SW 1271 (cell line): Measurements from ENCODE around the gene FSD1.
"Not testable (repeated sequence)": the region's sequence is repeated elsewhere in the genome, so short reads cannot be mapped to it uniquely, and the experiment has no call there.

Experiments used
- DNase-seq, 2 experiments: peaks; one replicate each; lab custom pipeline; 2025; lab: John Stamatoyannopoulos, UW

The FSD1 gene

GRCh38 chr19:4284974-4285373 lies 19.4 kb upstream of the FSD1 start:
- no peak for DNase-seq

DNA sequence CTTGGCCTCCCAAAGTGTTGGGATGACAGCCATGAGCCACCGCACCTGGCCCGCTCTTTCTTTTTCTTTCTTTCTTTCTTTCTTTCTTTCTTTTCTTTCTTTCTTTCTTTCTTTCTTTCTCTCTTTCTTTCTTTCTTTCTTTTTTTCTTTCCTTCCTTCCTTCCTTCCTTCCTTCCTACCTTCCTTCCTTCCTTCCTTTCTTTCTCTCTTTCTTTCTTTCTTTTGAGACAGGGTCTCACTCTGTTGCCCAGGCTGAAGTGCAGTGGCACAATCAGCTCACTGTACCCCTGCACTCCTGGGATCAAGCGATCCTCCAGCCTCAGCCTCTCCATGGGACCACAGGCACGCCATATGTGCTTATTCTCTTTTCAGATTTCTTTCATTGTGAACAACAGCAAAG lies 18.3 kb upstream of the FSD1 start:
- not testable (repeated sequence) for DNase-seq

- DNase-seq: no peak
Measured at GRCh38 chr19:4288091-4288777, 16.2 kb upstream of the FSD1 start.

DNA sequence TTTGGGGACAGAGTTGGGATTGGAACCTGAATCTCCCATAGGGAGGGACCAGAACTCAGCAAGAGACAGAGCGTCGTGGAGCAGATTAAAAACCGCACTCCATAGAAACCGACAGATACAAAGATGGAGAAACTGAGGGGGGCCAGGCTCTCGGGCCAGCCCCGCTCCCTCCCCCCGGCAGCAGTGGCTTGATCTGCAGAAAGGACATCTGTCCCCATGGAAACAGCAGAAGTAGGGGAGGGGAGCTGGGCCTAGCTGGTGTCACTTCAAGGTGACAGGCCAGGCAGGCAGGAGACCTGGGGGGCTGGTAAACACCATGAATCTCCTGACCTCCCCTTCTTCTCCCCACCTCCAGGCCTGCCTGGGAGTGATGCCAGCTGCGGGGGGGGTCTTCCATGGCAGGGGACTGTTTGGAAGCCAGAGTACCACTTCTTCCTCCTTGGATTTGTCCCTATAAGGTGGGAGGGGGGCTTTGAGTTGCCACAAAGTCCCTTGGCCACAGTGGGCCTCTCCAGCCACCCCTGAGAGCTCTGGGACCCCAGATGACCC lies 13.1 kb upstream of the FSD1 start:
- DNase-seq: no peak

DNA sequence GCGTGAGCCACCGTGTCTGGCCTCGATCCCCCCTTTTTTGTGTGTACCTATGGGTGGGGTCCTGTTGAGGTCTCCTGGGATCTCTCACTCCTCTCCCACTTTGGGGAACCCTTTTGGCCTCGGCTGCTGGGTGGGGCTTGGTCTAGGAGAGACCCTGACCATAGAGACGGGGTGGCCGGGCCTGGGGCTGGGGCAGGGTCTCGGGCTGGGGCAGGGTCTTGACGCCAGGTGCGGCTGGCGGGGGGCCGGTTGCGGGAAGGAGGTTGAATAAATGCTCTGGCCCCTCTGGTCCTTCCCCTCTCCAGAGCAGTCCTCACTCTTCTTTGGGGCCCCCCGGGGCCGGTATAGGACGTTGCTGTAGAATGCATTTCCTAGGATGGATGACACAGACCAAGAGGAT lies 11.9 kb upstream of the FSD1 start:
- no peak for DNase-seq

GRCh38 chr19:4294389-4294788 lies 10.0 kb upstream of the FSD1 start:
- no peak for DNase-seq

- no peak for DNase-seq
Measured at GRCh38 chr19:4295972-4296771, 8.2 kb upstream of the FSD1 start.

DNA sequence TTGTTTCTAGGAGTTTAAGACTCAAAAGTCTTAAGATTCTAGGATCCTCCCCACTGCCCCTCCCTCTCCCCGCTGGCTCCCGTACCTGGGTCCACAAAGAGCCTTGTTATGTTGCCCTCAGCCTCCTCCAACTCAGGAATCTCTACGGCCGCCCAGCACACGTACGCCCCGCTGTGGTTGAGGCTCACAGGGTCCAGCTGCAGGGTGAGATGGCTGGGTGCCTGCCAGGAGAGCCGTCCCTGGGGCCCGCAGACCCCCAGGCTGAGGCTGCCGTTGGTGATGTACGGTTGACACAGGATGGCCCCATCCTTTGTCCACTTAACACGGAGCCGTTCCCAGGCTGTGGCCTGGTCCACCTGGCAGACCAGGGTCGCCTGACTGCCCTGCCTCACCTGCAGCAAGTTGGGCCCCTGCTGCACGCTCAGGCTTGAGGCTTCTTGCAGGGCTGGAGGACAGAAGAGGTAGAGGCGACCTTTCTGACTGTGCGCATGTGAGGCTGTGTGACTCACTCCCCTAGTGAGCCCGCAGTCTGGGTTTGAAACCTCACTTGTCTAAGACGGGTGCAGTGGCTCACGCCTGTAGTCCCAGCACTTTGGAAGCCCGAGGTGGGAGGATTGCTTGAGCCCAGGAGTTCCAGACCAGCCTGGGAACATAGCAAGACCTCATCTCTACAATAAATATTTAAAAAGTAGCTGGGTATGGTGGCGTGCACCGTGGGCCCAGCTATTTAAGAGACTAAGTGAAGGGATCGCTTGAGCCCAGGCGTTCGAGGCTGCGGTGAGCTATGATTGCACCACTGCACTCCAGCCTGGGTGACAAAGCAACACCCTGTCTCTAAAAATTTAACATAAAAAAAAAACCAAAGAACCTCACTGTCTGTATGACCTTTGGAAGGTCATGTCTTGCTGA lies 6.2 kb upstream of the FSD1 start:
- no peak for DNase-seq

DNA sequence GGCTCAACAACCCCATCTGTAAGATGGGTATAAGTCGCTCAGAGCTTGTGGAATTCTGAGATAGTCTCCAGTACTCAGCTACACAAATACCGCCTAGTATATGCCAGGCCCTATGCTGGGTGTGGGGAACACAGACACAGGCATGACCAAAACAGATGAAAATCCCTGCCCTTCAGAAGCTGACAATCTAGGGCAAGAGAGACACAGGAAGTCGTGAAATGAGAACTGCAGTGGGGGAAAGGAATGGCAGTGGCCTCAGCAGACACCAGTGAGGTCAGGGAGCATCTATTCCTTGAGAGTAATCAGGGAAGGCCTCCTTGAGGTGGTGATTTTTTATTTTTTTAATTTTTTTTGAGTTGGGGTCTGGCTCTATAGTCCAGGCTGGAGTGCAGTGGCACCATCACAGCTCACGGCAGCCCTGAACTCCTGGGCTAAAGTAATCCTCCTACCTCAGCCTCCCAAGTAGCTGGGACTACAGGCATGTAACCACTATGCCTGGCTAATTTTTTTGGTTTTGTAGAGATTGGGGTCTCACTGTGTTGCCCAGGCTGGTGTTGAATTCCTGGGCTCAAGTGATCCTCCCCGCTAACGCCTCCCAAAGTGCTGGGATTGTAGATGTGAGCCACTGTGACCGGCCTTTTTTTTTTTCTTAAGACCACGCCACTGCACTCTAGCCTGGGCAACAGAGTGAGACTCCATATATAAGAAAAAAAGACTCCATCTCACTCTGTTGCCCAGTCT lies 5.4 kb upstream of the FSD1 start:
- DNase-seq: no peak

- DNase-seq: no peak
Measured at GRCh38 chr19:4300589-4300988, 3.8 kb upstream of the FSD1 start.

DNA sequence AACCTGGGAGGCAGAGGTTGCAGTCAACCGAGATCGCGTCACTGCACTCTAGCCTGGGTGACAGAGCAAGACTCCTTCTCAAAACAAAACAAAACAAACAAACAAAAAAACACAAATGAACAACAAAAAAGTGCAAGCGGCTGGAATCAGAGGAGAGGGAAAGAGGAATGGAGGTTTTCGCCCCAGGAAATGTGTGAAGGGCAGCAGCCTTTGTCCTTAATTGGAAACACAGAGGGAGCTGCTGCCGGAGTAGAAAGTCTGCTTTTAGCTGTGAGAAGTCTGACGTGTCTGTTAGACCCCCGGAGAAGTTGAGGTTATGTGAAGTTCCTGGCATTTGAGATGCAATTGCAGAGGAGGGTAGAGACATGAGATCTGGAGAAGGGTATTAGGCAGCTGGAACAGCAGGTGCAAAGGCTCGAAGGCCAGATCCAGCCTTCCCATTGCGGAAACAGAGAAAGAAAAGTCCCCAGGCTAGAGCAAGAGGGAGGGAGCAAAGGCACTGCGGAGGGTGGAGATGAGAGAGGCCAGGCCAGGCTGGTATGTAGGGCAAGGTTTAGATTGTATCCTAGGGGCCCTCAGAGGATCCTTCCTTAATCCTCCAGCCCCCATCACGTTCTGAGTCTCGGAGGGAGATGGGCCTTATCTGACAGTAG lies 2.7 kb upstream of the FSD1 start:
- no peak for DNase-seq

DNA sequence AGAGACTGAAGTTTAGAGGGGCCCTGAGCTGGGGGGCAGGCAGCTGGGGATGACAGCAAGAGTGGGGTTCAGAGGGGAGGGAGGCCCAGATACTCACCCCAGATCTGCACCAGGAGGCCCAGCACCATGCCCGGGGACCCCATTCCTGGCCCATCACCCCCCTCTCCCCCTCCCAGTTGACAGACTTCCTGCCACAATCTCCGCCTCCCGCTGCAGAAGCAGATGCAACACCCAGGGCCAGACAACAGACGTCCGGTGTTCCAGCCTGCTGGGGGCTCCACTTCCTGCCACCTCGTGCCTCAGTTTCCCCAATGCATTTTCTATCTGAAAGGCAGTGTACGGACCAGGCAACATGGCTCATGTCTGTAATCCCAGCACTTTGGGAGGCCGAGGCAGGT lies 2.2 kb upstream of the FSD1 start, which contains the start of gene TMIGD2:
TMIGD2 (minus strand) TSS at position 147 of the 398 bp plus-strand sequence; CDS start at position 143, 4 bp downstream.
- no peak for DNase-seq

- no peak for DNase-seq
Measured at GRCh38 chr19:4303819-4304537, 420 bp upstream of the FSD1 start.

DNA sequence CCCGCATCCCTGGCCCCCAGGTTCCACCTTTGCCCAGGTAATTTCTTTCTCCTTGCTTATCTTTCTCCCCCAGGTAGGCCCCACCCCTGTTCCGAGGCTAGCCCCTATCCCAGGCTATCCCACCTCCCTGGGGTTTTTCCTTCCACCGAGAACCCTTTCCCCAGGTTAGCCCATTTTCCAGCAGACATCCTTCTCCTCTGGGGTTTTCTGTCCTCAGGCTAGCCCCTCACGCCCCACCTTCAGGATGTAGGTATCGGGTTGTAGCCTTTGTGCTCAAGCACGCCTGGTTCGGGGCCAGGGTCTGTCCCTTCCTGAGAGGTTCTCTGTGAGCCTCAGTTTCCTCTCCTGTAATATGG lies 837 bp downstream of the FSD1 start:
- DNase-seq: no peak

DNA sequence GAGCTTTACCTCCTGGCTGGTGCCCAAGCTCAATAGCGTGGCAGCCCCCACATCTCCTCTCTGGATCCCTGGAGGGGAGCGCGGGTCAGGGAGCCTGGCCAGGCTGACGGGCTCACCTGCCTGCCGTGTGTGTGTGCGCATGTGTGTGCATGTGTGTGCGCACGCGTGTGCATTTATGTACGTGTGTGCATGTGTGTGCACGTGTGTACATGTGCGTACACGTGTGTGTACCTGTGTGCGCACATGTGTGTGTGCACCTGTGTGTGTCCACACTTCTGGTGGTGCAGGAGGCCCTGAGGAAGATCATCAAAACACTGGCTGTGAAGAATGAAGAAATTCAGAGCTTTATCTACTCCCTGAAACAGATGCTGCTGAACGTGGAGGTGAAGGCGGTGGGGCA lies 1.3 kb downstream of the FSD1 start:
- DNase-seq: no peak

DNA sequence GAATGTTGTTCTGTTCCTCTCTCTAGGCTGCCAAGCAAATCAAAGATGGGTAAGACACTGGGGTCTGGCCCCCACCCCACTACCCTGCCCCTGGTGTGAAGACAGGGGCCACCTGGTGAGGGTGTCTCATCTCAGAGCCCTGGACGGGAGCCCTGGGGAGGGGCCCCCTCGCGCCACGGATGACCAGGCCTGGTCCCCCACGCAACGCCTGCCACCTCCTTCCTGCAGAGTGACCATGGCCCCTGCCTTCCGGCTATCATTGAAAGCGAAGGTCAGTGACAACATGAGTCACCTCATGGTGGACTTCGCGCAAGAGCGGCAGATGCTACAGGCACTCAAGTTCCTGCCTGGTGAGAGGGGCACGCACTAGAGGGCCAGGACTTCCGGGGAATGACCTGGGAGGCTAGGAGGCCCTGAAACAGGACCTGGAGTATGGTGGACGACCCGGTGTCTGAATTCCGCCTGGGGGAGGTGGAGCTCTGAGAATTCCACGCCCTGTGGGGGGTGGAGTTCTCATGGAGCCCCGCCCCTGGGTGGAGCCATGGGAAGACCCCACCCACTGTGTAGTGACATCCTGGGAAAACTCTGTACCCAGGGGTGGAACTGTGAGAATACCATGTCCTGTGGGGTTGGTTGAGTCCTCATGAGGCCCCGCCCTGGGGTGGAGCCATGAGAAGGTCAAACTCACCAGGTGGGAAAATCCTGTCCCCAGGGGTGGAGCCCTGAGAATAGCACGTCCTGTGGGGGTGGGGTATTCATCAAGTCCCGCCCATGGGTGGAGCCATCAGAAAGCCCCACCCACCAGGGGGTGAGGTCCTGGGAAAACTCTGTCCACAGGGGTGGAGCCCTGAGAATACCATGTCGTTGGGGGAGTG lies 6.1 kb downstream of the FSD1 start:
- no peak for DNase-seq

DNA sequence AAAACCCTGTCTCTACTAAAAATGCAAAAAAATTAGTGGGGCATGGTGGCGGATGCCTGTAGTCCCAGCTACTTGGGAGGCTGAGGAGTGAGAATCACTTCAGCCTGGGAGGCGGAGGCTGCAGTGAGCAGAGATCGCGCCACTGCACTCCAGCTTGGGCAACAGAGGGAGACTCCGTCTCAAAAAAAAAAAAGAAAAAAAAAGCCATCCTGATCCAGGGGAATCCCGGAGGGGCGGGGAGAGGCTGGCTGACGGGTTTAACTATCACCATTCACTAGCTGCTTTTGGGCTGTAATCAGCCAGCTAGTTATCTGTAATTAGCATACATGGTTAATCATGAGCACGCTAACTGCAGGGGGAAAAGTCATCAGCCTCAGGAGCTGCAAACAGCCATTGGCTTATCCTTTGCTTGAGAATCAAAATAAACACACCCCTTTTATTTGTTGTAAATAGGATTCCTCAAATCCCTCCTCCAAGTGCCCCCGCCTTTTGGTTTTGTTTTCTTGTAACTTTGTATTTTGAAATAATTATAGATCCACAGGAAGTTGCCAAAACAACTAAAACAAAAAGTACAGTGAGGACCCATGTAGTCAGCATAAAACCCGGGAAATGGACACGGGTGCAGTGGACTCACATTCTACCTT lies 9.6 kb downstream of the FSD1 start:
- no peak for DNase-seq

GRCh38 chr19:4316956-4317355 lies 12.6 kb downstream of the FSD1 start:
- DNase-seq: no peak

- DNase-seq: no peak
Measured at GRCh38 chr19:4318460-4318859, 14.1 kb downstream of the FSD1 start.
